GM19043 (cell line): ENCODE measurements around the gene NR2F2.
A peak's percentile ranks its signal among the peaks of the same experiment; 100 is the strongest.

ENCODE experiments used
- ATAC-seq: cut with Tn5 transposase; IDR thresholded peaks from one replicate; pipeline ENCODE4 v1.9.1; 2021; ENCODE audit warnings: low read depth; ENCODE audit not compliant: unreplicated experiment

Gene NR2F2

DNA sequence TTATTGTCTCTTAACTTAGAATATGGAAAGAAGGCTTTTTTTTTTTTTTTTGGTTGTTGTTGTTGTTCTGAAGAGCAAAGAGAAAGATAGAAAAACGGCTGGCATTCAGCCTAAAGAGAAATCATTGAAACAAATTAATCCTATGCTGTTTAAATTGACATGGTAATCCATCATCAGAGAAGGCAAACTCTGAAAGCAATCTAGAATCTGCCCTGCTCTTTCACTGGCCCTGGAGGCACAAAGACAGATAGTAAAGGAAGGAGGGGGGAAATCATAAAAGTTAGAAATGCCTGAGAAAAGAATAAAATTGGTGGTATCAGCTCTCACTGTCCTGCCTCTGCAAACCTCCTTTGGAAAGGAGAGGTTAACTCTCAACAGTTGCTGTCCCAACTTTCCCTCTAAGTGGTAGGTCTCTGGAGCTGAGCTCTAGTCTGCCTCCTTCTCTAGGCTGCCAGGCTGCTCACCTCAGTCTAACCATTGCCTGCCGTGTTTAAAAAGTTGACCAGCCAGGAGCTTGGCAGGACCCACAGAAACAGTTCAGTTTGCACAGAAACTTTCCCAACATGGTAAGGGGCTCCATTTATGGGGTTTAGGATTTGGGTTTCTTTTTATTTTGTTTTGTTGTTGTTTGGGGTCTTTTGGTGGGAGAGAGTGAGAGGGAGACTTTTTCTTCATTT lies 13.4 kb upstream of the NR2F2 start:
- ATAC-seq = no peak

GRCh38 chr15:96320107-96320506 lies 10.4 kb upstream of the NR2F2 start:
- no peak for ATAC-seq

- ATAC-seq = no peak
These were observed 9.5 kb upstream of the NR2F2 start for GRCh38 chr15:96320703-96321638.

DNA sequence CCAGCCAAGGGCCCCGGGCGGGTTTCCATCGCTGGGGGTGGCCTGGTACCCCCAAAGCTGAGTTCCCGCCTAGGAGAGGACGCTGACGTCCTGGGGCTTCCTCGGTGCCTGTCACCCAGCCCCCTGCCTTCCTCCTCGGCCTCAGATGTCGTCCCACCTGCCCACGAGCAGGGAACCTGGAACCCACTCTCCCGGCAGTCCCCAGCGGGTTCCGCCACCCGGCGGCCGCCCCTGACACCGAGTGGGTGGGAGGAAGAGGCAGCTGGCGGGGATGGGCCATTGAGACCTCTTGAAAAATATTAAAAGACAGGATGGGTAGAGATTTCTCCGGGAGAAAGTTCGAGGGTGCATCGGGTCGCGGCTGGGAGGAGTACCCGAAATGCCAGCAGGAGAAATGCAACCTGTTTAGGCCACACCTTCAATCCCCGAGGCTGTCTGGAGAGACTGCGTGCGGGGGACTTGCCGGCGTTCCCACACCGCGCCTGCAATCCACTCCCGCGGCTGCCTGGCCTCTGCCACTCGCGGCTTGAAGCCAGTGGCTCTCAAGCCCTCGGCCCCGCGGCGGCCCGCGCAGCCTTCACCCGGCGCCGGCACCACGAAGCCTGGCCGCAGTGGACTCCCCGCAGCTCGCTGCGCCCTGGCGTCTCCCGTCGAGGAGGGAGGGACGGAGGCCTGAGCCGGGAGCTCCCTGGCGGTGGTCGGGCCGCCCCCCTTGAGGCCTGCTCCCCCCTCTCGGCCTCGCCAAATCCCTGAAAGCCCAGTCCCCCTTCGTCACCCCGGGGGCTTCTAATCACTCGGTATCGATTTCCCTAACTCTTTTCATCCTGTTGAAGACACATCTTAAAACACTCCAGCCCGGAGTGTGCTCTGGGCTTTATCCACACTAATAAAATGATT lies 8.6 kb upstream of the NR2F2 start:
- ATAC-seq = no peak

GRCh38 chr15:96322536-96323318 lies 7.8 kb upstream of the NR2F2 start:
- no peak for ATAC-seq

DNA sequence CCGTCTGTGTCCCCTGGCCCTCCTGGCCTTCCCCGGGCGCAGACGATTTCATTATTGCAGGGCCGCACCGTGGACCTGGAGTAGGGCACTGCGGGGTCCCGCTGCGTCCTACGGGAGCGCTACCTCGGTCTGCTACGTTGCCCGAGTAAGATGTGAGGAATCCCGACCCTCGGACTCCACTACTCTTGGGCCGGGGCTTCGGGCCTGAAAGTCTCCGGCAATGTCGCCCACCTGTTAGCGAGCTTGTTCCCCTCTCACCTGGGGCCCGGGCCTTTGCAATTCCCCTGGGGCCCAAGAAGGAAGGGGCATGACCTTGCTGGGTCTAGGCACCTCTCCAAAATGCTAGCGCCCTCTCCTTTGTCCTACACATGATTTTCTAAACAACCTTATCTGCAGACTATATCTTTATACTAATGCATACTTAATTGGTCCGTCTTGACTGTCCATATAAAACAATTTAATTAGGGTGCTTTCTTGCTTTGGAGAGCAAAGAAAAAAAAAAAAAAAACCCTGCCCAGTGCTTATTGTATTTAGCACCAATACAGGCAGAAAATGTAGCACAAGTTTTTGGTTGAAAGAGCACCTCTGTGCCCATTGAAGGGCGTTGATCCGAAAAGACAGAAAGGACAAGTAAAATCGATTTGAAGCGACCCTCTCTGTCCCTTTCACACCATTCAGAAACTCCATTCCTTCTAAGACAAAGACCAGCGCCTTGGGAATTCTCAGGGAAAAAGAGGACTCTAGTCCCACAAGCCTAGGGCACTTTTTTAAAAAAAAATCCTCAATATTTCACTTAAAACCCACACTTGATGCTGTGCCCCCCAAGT lies 7.0 kb upstream of the NR2F2 start:
- no peak for ATAC-seq

DNA sequence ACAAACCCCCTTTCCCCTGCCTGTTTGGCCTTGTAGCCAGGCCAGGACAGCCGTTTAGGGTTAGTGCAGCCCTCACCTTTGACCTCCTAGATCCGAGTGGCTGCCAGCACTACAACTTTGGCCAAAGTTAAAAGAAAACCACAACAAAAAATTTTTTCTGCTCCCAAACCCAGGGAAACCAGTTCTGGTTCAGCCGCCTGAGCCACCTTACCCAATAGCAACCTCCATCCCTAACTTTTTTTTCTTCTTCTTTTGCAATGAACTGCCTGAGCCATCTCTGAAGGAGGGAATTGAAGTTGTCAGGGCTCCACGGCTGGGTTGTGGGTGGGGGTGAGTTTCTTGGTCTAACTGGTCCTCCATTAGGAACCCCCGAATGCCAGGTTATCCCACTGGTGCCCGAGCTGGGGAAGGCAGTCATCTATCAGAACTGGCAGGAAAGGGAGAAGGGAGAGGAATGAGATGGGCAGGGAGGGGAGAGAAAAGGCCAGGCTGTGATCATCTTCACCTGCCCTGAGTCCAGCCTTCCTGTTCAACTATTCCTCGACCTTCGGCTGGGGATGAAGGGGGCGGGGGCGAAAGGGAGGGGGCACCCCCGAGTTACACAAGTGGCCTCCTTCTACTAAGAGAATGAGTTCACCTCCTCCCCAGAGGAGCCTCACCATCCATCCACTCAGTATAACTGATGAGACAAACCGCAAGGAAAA lies 6.2 kb upstream of the NR2F2 start:
- no peak for ATAC-seq

DNA sequence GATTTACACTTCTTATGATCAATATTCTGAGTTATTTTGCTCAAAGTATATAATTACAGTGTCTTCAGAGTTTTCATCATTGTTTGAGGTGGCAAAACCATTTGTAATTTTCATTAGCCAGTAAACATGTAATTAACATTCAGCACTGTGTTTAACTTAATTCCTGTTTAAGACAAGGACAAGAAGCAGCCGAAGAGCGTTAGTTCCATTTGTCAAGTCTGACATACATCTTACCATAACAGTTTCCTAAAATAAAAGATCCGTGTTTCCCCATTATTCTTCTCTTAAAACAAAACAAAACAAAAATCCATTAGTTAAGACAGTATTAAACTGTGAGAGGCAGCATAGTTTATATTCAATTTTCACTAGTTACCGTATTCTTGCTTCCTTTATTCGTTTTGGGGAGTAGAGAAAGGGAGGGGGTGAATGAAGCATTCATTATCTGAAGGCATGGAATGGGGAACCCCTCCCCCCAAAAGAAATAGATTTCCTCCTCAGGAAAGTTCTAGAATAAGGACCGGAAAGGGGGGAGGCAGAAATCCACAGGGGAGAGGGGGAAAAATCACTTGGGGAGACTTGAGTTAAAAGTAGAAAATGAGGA lies 5.5 kb upstream of the NR2F2 start:
- ATAC-seq = no peak

GRCh38 chr15:96325541-96326327 lies 4.8 kb upstream of the NR2F2 start:
- no peak for ATAC-seq

DNA sequence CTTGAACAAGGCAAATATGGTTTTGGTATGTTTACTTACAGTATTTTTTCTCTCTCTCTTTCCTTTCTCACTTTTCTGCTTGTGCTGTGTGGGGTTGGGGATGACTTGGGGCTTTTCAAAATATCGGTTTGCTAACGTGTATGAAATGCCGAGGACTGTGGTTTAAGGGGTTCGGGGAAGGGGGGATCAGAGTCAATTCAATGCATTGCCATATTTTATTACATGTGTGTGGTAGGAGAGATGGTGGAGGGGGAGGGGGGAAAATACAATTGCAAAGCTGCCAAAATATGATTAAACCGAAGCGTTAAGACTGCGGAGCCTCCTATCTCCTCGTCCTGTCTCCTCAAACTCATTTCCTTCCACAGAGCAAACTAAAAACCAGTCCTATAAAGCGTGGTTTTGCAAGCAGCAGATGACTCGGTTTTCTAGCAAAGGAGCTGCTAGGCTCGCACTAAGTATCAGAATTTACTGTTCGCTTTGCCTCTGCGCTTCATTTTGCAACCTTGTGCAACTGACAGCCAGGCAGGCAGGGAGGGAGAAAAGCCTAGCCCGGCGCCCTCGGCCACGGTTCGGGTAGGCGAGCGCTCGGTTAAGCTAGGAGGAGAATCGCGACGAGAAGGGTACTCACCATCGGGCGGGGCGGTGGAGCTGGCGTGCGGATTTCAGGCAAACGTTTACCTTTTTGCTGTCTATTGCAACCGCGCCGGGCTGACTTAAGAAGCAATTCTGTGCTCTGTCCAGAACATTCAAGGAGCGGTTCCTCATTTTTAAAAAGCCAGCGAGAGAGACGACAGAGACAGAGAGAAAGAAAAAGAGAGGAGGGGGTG lies 4.0 kb upstream of the NR2F2 start:
- ATAC-seq = no peak

GRCh38 chr15:96327155-96327741 lies 3.3 kb upstream of the NR2F2 start:
- peak; percentile 29 for ATAC-seq

- ATAC-seq = no peak
These were observed 2.2 kb upstream of the NR2F2 start for GRCh38 chr15:96328181-96328876.

- no peak for ATAC-seq
These were observed 1.7 kb upstream of the NR2F2 start for GRCh38 chr15:96328877-96329195.

GRCh38 chr15:96329403-96329981 lies 1.0 kb upstream of the NR2F2 start:
- no peak for ATAC-seq

- peak; percentile 19 for ATAC-seq
These were observed 443 bp upstream of the NR2F2 start for GRCh38 chr15:96330064-96330449.
